Fibroblast of skin of abdomen (primary cell): ENCODE measurements around the gene LIPT2.

Experiments used
- DNase-seq: peaks from one replicate; pipeline ENCODE4 v3.0.0-alpha.2; 2013

LIPT2 gene

GRCh38 chr11:74464746-74465145 is 28.8 kb downstream of the LIPT2 start:
- no peak for DNase-seq

- DNase-seq, result no peak
Observed at GRCh38 chr11:74463216-74463615, 30.3 kb downstream of the LIPT2 start.

GRCh38 chr11:74462631-74463030 is 30.9 kb downstream of the LIPT2 start:
- no peak for DNase-seq

- DNase-seq, result no peak
Observed at GRCh38 chr11:74462009-74462408, 31.5 kb downstream of the LIPT2 start.

GRCh38 chr11:74460481-74461154 is 32.9 kb downstream of the LIPT2 start:
- peak; percentile 63 for DNase-seq

- no peak for DNase-seq
Observed at GRCh38 chr11:74460065-74460464, 33.5 kb downstream of the LIPT2 start.

GRCh38 chr11:74459584-74459983 is 33.9 kb downstream of the LIPT2 start:
- DNase-seq, result no peak

GRCh38 chr11:74457356-74457755 is 36.2 kb downstream of the LIPT2 start:
- no peak for DNase-seq

- peak; percentile 50 for DNase-seq
Observed at GRCh38 chr11:74453373-74453975, 40.0 kb downstream of the LIPT2 start.

- DNase-seq, result no peak
Observed at GRCh38 chr11:74452366-74452765, 41.2 kb downstream of the LIPT2 start.

GRCh38 chr11:74450318-74450717 is 43.2 kb downstream of the LIPT2 start:
- no peak for DNase-seq

- peak; percentile 80 for DNase-seq
Observed at GRCh38 chr11:74449369-74449931, 44.1 kb downstream of the LIPT2 start.

- DNase-seq, result no peak
Observed at GRCh38 chr11:74447720-74448119, 45.8 kb downstream of the LIPT2 start.

GRCh38 chr11:74446532-74446938 is 47.0 kb downstream of the LIPT2 start:
- DNase-seq, result peak; percentile 50

GRCh38 chr11:74444173-74444826 is 49.2 kb downstream of the LIPT2 start:
- no peak for DNase-seq

- no peak for DNase-seq
Observed at GRCh38 chr11:74443071-74443864, 50.3 kb downstream of the LIPT2 start.

GRCh38 chr11:74442636-74443035 is 50.9 kb downstream of the LIPT2 start:
- DNase-seq, result no peak
